ENCODE results near the gene MSX2. TPM values are rescaled to one million over a fixed set of nuclear protein-coding genes. Genes with fewer than 3 reads are reported as not detected.

The MSX2 gene
- total and polyA plus RNA-seq, 2 donors (not counting 1 experiment from before 2014, with no cell fraction given) = not detected

GRCh38 chr5:174723315-174723978 lies 935 bp upstream of the MSX2 start:
- POLR2A ChIA-PET = no interaction called here
- Mint-ChIP-seq H3K27me3 (peaks cover 82% of the 10 kb centered on the region), H3K9me3 (ENCODE audit: insufficient read depth) (no peaks in the 10 kb centered on the region), H3K4me3 (peak overlapping the region; percentile 54), H3K4me1 (peaks cover 9% of the 10 kb centered on the region), H3K27ac (no peak overlapping the region)
- Histone ChIP-seq H3K4me2 (replicated peaks; ENCODE audit: low read depth, low read length, poor library complexity, severe bottlenecking) (peak overlapping the region; percentile 42), H3K4me1 (ENCODE audit: control insufficient read depth in 2 of 2, insufficient read depth in 2 of 2, low read length in 2 of 2) (no peaks in the 10 kb centered on the region), H3K79me2 (ENCODE audit: control insufficient read depth, insufficient read depth, low read length) (no peaks in the 10 kb centered on the region), H3K9me3 (ENCODE audit: control extremely low read depth in 1 of 3, control insufficient read depth in 2 of 3, insufficient read depth in 1 of 3, low read length in 2 of 3) (peaks cover 0 to 29% (median 0%) of the 10 kb centered on the region in 3 donors), H2AFZ (ENCODE audit: insufficient read depth, low read depth, low read length, poor library complexity, severe bottlenecking) (no peak overlapping the region), H3K36me3 (replicated peaks in 1 of 2; ENCODE audit: control extremely low read depth in 1 of 2, control insufficient read depth in 1 of 2, extremely low read depth in 1 of 2, insufficient read depth in 2 of 2, low read length in 1 of 2) (no peaks in the 10 kb centered on the region), H3K9ac (ENCODE audit: low read length) (no peak overlapping the region), H3K27me3 (replicated peaks in 1 of 4; ENCODE audit: control extremely low read depth in 1 of 4, control insufficient read depth in 3 of 4, insufficient read depth in 4 of 4, low read length in 3 of 4) (peaks cover 0 to 70% (median 35%) of the 10 kb centered on the region in 4 experiments), H4K20me1 (ENCODE audit: control insufficient read depth, insufficient read depth, low read length, poor library complexity, severe bottlenecking) (no peaks in the 10 kb centered on the region), H3K4me3 (ENCODE audit: control extremely low read depth in 1 of 5, extremely low read depth in 1 of 5, insufficient read depth in 1 of 5, low read depth in 2 of 5, low read length in 4 of 5) (no peak overlapping the region), H3K27ac (ENCODE audit: low read length in 2 of 2) (no peak overlapping the region)
- ATAC-seq (ENCODE audit: low read depth) (no peak), DNase-seq (no peak)
- no peak for TF ChIP-seq CTCF (IDR thresholded peaks at IDR 0.05)
- TF ChIP-seq EZH2 (IDR thresholded peaks at IDR 0.05; ENCODE audit: borderline replicate concordance, insufficient read depth, low read depth, low read length, poor library complexity, severe bottlenecking) = no peak
- WGBS (ENCODE audit: insufficient coverage) = 5% methylated on average over 14 of the region's 23 CpGs
- intact Hi-C loops (cut with micrococcal nuclease) = no loop called here
- CTCF ChIA-PET = no interaction called here

- DNase-seq = no peak
- Histone ChIP-seq H2AFZ (ENCODE audit: insufficient read depth, low read depth, low read length, poor library complexity, severe bottlenecking) (peak overlapping the region; percentile 42), H4K20me1 (ENCODE audit: control insufficient read depth, insufficient read depth, low read length, poor library complexity, severe bottlenecking) (no peaks in the 10 kb centered on the region), H3K27me3 (replicated peaks in 1 of 4; ENCODE audit: control extremely low read depth in 1 of 4, control insufficient read depth in 3 of 4, insufficient read depth in 4 of 4, low read length in 3 of 4) (peaks cover 0 to 66% (median 33%) of the 10 kb centered on the region in 4 experiments), H3K36me3 (replicated peaks in 1 of 2; ENCODE audit: control extremely low read depth in 1 of 2, control insufficient read depth in 1 of 2, extremely low read depth in 1 of 2, insufficient read depth in 2 of 2, low read length in 1 of 2) (no peaks in the 10 kb centered on the region), H3K79me2 (ENCODE audit: control insufficient read depth, insufficient read depth, low read length) (no peaks in the 10 kb centered on the region), H3K27ac (ENCODE audit: low read length in 2 of 2) (no peak overlapping the region), H3K4me2 (replicated peaks; ENCODE audit: low read depth, low read length, poor library complexity, severe bottlenecking) (peak overlapping the region; percentile 42), H3K4me1 (ENCODE audit: control insufficient read depth in 2 of 2, insufficient read depth in 2 of 2, low read length in 2 of 2) (no peaks in the 10 kb centered on the region), H3K9ac (ENCODE audit: low read length) (no peak overlapping the region), H3K4me3 (ENCODE audit: control extremely low read depth in 1 of 5, extremely low read depth in 1 of 5, insufficient read depth in 1 of 5, low read depth in 2 of 5, low read length in 4 of 5) (peak overlapping the region in 1 of 5 experiments; percentile 2), H3K9me3 (ENCODE audit: control extremely low read depth in 1 of 3, control insufficient read depth in 2 of 3, insufficient read depth in 1 of 3, low read length in 2 of 3) (peaks cover 0 to 29% (median 0%) of the 10 kb centered on the region in 3 donors)
- Mint-ChIP-seq H3K9me3 (ENCODE audit: insufficient read depth) (no peaks in the 10 kb centered on the region), H3K4me1 (peaks cover 9% of the 10 kb centered on the region), H3K4me3 (peak overlapping the region; percentile 54), H3K27ac (no peak overlapping the region), H3K27me3 (peaks cover 82% of the 10 kb centered on the region)
- intact Hi-C loops (cut with micrococcal nuclease) = no loop called here
- ChIA-PET POLR2A (no interaction called here), CTCF (no interaction called here)
- WGBS (ENCODE audit: insufficient coverage) = 4% methylated on average over 9 of the region's 20 CpGs
- TF ChIP-seq EZH2 (IDR thresholded peaks at IDR 0.05; ENCODE audit: borderline replicate concordance, insufficient read depth, low read depth, low read length, poor library complexity, severe bottlenecking) (no peak), CTCF (IDR thresholded peaks at IDR 0.05) (no peak)
- ATAC-seq (ENCODE audit: low read depth) = no peak
Observed at GRCh38 chr5:174723979-174724483, 351 bp upstream of the MSX2 start.
